ENCODE measurements around the gene ATG16L1. TPM values are rescaled to one million over a fixed set of nuclear protein-coding genes. Genes with fewer than 3 reads are reported as not detected.

ATG16L1 gene
- total and polyA plus RNA-seq, 8 donors: 7.6 to 71.9 (median 10.9) TPM

GRCh38 chr2:233236820-233237589 is 14.5 kb upstream of the ATG16L1 start:
- Histone ChIP-seq H3K4me3 (no peak overlapping the region), H3K9me3 (no peaks in the 10 kb centered on the region), H3K27ac (no peak overlapping the region), H3K27me3 (no peaks in the 10 kb centered on the region), H3K4me1 (peaks cover 0 to 13% (median 6%) of the 10 kb centered on the region in 4 donors), H3K36me3 (no peaks in the 10 kb centered on the region)
- TF ChIP-seq EP300 (IDR thresholded peaks at IDR 0.05) (no peak), POLR2AphosphoS5 (IDR thresholded peaks at IDR 0.05) (no peak), CTCF (IDR thresholded peaks at IDR 0.05) (no peak), POLR2A (IDR thresholded peaks at IDR 0.05) (no peak)
- DNase-seq: no peak
- intact Hi-C loops (cut with DNase I; ENCODE audit: low total_unique reads): no loop called here
- 74 to 89% (median 83%) methylated on average over 7 of the region's 7 CpGs for WGBS, 5 donors

GRCh38 chr2:233240897-233241296 is 10.6 kb upstream of the ATG16L1 start:
- Histone ChIP-seq H3K36me3 (no peaks in the 10 kb centered on the region), H3K4me1 (peaks cover 0 to 36% (median 8%) of the 10 kb centered on the region in 4 donors), H3K9me3 (no peaks in the 10 kb centered on the region), H3K27ac (no peak overlapping the region), H3K4me3 (no peak overlapping the region), H3K27me3 (no peaks in the 10 kb centered on the region)
- TF ChIP-seq POLR2A (IDR thresholded peaks at IDR 0.05) (no peak), POLR2AphosphoS5 (IDR thresholded peaks at IDR 0.05) (no peak), EP300 (IDR thresholded peaks at IDR 0.05) (no peak), CTCF (IDR thresholded peaks at IDR 0.05) (no peak)
- DNase-seq: peak in 1 of 2 donors; percentile 30
- WGBS, 5 donors: 53 to 68% (median 57%) methylated on average over 1 to 2 of the region's 2 CpGs
- intact Hi-C loops (cut with DNase I; ENCODE audit: low total_unique reads): loop anchor here (10.0 kb wide), 1 partner anchor 636 kb away; no protein-coding TSS in a partner anchor

- Histone ChIP-seq H3K27me3 (no peaks in the 10 kb centered on the region), H3K9me3 (no peaks in the 10 kb centered on the region), H3K27ac (peak overlapping the region in 4 of 5 donors; percentile 8 to 74 (median 42)), H3K4me3 (no peak overlapping the region), H3K36me3 (no peaks in the 10 kb centered on the region), H3K4me1 (peaks cover 0 to 36% (median 8%) of the 10 kb centered on the region in 4 donors)
- DNase-seq: peak; percentile 31 to 44
- no peak for TF ChIP-seq EP300 (IDR thresholded peaks at IDR 0.05)
- intact Hi-C loops (cut with DNase I; ENCODE audit: low total_unique reads): loop anchor here (10.0 kb wide), 1 partner anchor 637 kb away; no protein-coding TSS in a partner anchor
- 50 to 76% (median 58%) methylated on average over 3 of the region's 3 CpGs for WGBS, 5 donors
Measured at GRCh38 chr2:233241803-233242202, 9.7 kb upstream of the ATG16L1 start.

GRCh38 chr2:233242231-233242927 is 9.1 kb upstream of the ATG16L1 start:
- no peak for TF ChIP-seq POLR2AphosphoS5 (IDR thresholded peaks at IDR 0.05)
- no peaks in the 10 kb centered on the region for H3K9me3 ChIP-seq
- no peaks in the 10 kb centered on the region for H3K27me3 ChIP-seq
- peak in 1 of 2 donors; percentile 23 for DNase-seq
- H3K36me3 ChIP-seq: no peaks in the 10 kb centered on the region
- intact Hi-C loops (cut with DNase I; ENCODE audit: low total_unique reads): loop anchor here (10.0 kb wide), 1 partner anchor 638 kb away; no protein-coding TSS in a partner anchor
- H3K27ac ChIP-seq: peak overlapping the region in 4 of 5 donors; percentile 8 to 74 (median 45)
- H3K4me1 ChIP-seq: peaks cover 0 to 36% (median 8%) of the 10 kb centered on the region in 4 donors
- WGBS, 5 donors: 58 to 71% (median 64%) methylated on average over 14 of the region's 14 CpGs
- H3K4me3 ChIP-seq: no peak overlapping the region

- DNase-seq: peak in 1 of 2 donors; percentile 53
- Histone ChIP-seq H3K4me1 (peaks cover 0 to 36% (median 8%) of the 10 kb centered on the region in 4 donors), H3K4me3 (no peak overlapping the region), H3K27ac (peak overlapping the region in 2 of 5 donors; percentile 66 to 74), H3K36me3 (no peaks in the 10 kb centered on the region), H3K9me3 (no peaks in the 10 kb centered on the region), H3K27me3 (no peaks in the 10 kb centered on the region)
- intact Hi-C loops (cut with DNase I; ENCODE audit: low total_unique reads): loop anchor here (10.0 kb wide), 1 partner anchor 639 kb away; no protein-coding TSS in a partner anchor
- no peak for TF ChIP-seq EP300 (IDR thresholded peaks at IDR 0.05)
- 26 to 48% (median 40%) methylated on average over 4 of the region's 4 CpGs for WGBS, 5 donors
Measured at GRCh38 chr2:233243348-233243747, 8.1 kb upstream of the ATG16L1 start.
